ENCODE measurements around the gene RASAL2. TPM values are rescaled to one million over a fixed set of nuclear protein-coding genes. Genes with fewer than 3 reads are reported as not detected.

Gene RASAL2
- total RNA-seq, 4 donors from 2014 or later: 17.9 to 27.3 (median 23.5) TPM

DNA sequence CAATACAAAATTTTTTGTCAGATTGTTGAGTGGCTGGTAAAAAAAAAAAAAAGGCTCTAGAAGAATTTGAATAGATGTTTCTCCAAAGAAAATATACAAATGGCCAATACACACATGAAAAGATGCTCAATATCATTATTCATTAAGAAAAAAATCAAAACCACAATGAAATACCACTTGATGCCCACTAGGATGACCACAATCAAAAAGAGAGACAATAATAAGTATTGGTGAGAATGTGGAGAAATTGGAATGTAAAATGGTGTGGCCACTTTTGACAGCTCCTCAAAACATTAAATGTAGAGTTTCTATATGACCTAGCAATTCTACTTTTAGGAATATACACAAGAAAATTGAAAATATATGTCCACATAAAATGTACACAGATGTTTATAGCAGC, 302.9 kb downstream of the RASAL2 start:
- H3K9me3 ChIP-seq: no peaks in the 10 kb centered on the region
- no peaks in the 10 kb centered on the region for H3K36me3 ChIP-seq
- TF ChIP-seq POLR2A (IDR thresholded peaks at IDR 0.05): no peak
- TF ChIP-seq, protein P1, sequence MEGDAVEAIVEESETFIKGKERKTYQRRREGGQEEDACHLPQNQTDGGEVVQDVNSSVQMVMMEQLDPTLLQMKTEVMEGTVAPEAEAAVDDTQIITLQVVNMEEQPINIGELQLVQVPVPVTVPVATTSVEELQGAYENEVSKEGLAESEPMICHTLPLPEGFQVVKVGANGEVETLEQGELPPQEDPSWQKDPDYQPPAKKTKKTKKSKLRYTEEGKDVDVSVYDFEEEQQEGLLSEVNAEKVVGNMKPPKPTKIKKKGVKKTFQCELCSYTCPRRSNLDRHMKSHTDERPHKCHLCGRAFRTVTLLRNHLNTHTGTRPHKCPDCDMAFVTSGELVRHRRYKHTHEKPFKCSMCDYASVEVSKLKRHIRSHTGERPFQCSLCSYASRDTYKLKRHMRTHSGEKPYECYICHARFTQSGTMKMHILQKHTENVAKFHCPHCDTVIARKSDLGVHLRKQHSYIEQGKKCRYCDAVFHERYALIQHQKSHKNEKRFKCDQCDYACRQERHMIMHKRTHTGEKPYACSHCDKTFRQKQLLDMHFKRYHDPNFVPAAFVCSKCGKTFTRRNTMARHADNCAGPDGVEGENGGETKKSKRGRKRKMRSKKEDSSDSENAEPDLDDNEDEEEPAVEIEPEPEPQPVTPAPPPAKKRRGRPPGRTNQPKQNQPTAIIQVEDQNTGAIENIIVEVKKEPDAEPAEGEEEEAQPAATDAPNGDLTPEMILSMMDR (IDR thresholded peaks at IDR 0.05): no peak
- H3K4me3 ChIP-seq (replicated peaks in 1 of 3): no peak overlapping the region
- DNase-seq: no peak
- H3K27ac ChIP-seq: no peak overlapping the region
- intact Hi-C loops (cut with DNase I): no loop called here
- H3K27me3 ChIP-seq: no peaks in the 10 kb centered on the region
- H3K4me1 ChIP-seq: no peaks in the 10 kb centered on the region

DNA sequence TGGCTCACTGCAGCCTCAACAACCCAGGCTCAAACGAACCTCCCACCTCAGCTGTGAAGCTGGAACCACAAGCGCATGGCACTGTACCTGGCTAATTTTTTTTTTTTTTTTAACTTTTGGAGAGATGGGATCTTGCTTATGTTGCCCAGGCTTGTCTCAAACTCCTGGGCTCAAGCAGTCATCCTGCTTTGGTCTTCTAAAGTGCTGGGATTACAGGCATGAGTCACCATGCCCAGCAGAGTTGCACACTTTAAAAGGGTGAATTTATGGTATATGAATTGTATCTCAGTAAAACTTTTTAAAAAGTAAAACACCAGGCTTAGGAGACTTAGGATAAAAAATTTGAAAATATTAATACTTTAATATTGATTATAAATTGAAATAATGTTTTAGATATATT, 303.8 kb downstream of the RASAL2 start:
- TF ChIP-seq, protein P1 (IDR thresholded peaks at IDR 0.05): no peak
- H3K27ac ChIP-seq: no peak overlapping the region
- H3K36me3 ChIP-seq: no peaks in the 10 kb centered on the region
- H3K9me3 ChIP-seq: no peaks in the 10 kb centered on the region
- no peaks in the 10 kb centered on the region for H3K4me1 ChIP-seq
- 90 to 92% methylated on average over 2 of the region's 2 CpGs for WGBS, 2 donors
- intact Hi-C loops (cut with DNase I): no loop called here
- no peak overlapping the region for H3K4me3 ChIP-seq (replicated peaks in 1 of 3)
- no peak for DNase-seq
- no peaks in the 10 kb centered on the region for H3K27me3 ChIP-seq

DNA sequence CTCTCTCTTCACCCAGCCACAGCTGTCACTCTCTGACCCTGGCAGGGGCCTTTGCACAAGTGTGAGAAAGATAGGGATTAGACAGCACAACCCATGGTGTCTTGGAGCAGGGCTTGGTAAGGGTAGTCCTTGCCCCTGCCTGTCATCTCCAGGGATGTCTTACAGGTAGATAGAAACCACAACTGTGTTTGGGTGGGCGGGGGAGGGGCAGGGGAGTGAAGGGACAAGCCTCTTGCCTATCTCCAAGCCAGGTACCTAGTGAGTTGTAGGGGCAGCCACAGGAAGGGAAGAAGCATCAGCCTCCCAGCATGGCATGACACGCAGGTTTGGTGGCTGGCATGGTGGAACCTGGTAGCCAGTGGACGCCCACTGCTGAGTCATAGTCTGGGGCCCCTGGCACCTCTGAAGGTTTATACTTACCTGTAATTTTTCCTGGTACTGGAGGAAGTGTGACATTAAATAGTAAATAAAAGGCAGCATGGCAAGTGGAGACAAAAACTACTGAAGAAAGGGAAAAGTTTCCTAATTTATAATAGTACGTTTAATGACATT, 305.3 kb downstream of the RASAL2 start:
- DNase-seq: no peak
- no peaks in the 10 kb centered on the region for H3K27me3 ChIP-seq
- no peaks in the 10 kb centered on the region for H3K9me3 ChIP-seq
- H3K4me1 ChIP-seq: no peaks in the 10 kb centered on the region
- no peaks in the 10 kb centered on the region for H3K36me3 ChIP-seq
- TF ChIP-seq, protein P1 (IDR thresholded peaks at IDR 0.05): no peak
- TF ChIP-seq POLR2A (IDR thresholded peaks at IDR 0.05): no peak
- H3K27ac ChIP-seq: no peak overlapping the region
- intact Hi-C loops (cut with DNase I): no loop called here
- 94 to 98% methylated on average over 4 of the region's 4 CpGs for WGBS, 2 donors
- H3K4me3 ChIP-seq (replicated peaks in 1 of 3): no peak overlapping the region

DNA sequence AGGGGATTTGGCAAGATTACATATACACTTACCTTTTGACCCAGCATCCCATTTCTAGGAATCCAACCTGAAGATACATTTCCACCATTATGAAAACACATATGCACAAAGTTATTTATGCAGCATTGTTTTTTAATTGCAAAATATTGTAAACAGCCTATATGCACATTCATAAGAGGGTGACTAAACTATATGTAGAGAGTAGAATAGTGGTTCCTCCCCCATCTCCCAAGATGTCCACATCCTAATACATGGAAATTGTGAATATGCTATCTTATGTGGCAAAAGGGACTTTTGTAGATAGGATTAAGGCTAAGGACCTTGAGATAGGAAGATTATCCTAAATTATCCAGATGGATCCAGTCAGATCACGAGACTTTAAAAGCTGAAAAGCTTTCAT, 311.2 kb downstream of the RASAL2 start:
- no peaks in the 10 kb centered on the region for H3K27me3 ChIP-seq
- intact Hi-C loops (cut with DNase I): no loop called here
- H3K4me3 ChIP-seq (replicated peaks in 1 of 3): no peak overlapping the region
- TF ChIP-seq POLR2A (IDR thresholded peaks at IDR 0.05): no peak
- TF ChIP-seq, protein P1 (IDR thresholded peaks at IDR 0.05): no peak
- 83 to 92% methylated on average over 1 of the region's 1 CpG for WGBS, 2 donors
- no peaks in the 10 kb centered on the region for H3K9me3 ChIP-seq
- no peak overlapping the region for H3K27ac ChIP-seq
- DNase-seq: no peak
- H3K36me3 ChIP-seq: no peaks in the 10 kb centered on the region
- H3K4me1 ChIP-seq: no peaks in the 10 kb centered on the region

DNA sequence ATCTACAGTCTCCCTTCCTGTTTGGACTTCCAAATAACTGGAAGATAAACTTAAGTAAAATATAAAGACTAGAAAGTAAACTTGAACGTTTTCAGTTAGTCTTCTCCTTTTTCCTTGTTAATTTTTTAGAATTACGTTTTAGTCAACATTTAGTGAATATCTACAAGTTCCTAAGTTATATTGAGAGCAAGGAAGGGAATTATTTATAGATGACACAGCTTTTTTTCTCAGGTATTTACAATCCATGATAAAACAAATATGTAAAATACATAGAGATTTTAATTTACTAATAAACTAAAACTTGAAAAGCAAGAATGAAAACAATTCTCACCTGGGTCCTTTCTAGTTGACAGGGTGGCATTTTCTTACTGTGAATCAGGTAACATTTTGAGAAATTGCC, 313.3 kb downstream of the RASAL2 start:
- no peaks in the 10 kb centered on the region for H3K9me3 ChIP-seq
- no peak overlapping the region for H3K4me3 ChIP-seq (replicated peaks in 1 of 3)
- intact Hi-C loops (cut with DNase I): no loop called here
- no peak for DNase-seq
- H3K4me1 ChIP-seq: no peaks in the 10 kb centered on the region
- H3K27ac ChIP-seq: no peak overlapping the region
- no peaks in the 10 kb centered on the region for H3K36me3 ChIP-seq
- H3K27me3 ChIP-seq: no peaks in the 10 kb centered on the region
- WGBS, 2 donors: 60 to 67% methylated on average over 2 of the region's 2 CpGs
- TF ChIP-seq POLR2A (IDR thresholded peaks at IDR 0.05): no peak

DNA sequence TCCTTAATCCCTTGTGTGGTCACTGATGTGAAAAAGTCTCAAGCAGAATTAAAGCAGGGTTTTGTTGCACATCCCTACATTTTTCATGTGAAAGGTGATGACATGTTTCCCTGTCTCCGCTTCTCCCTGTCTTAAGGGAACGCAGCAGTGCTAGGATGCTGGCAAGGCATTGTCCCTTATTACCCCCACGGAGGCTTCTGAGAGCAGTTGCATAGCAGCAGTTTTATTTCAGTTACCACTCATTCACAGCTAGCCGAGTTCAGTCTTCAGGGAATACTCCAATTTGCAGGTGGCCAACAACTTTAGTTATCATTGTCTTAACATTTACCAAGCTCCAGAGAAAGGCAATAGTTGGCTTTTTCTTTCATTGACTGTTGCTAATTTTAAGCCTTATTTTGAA, 313.8 kb downstream of the RASAL2 start:
- DNase-seq: no peak
- intact Hi-C loops (cut with DNase I): no loop called here
- H3K4me1 ChIP-seq: no peaks in the 10 kb centered on the region
- no peak overlapping the region for H3K27ac ChIP-seq
- H3K9me3 ChIP-seq: no peaks in the 10 kb centered on the region
- TF ChIP-seq, protein P1 (IDR thresholded peaks at IDR 0.05): no peak
- TF ChIP-seq POLR2A (IDR thresholded peaks at IDR 0.05): no peak
- H3K27me3 ChIP-seq: no peaks in the 10 kb centered on the region
- 55 to 58% methylated on average over 4 of the region's 4 CpGs for WGBS, 2 donors
- no peak overlapping the region for H3K4me3 ChIP-seq (replicated peaks in 1 of 3)
- no peaks in the 10 kb centered on the region for H3K36me3 ChIP-seq

Data from thyroid gland (tissue), 4 donors.